ENCODE results near the gene SMCHD1. TPM values are rescaled to one million over a fixed set of nuclear protein-coding genes. Genes with fewer than 3 reads are reported as not detected.
A peak's percentile ranks its signal among the peaks of the same experiment; 100 is the strongest.

Gene SMCHD1
- total and polyA plus RNA-seq, 2 donors (not counting 1 experiment from before 2014, with no cell fraction given) = 54.2 to 380 TPM

DNA sequence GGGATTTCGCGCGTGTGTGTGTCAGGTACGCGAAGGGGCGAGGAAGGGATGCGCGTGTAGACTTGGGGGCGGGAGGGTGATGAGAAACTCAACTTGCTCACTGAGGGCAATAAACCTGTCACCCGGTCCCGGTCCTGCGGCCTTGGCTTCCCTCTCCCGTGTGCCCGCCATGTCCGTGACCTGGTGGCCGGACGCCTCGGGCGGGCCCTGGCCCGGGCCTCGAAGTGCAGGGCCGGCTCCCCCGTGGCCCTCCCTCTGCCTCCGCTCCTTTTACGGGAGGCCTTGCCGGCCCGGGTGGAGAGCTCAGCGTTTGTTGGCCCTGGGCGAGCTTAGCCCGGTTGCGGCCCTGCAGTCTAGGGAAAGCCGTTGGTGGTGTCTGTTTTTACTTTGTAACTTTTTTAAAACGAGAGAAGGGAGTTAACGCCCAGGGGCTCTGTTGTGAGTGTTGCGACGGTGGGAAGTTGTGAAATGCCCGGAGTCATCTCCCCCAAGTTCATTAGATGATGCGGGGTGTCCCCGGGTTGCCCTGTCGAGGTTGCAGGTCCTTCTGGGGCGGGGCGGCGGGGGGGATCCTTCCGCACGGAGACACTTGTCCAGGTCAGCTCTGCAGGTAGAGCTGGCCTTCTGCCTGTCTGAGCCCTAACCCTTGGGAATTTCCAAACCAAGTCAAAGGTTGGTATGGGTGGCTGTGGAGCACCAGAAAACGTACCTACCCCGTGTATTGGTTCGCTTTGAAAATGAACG, 883 bp downstream of the SMCHD1 start:
- intact Hi-C loops (cut with micrococcal nuclease) = loop anchor here (5.0 to 10.0 kb wide), 6 partner anchors 36 to 938 kb away; partner anchors contain the start of genes EMILIN2 and LPIN2

More for the DNA sequence above, 883 bp downstream of the SMCHD1 start:
- H3K27me3 ChIP-seq (replicated peaks in 1 of 4; ENCODE audit: control extremely low read depth in 1 of 4, control insufficient read depth in 3 of 4, insufficient read depth in 4 of 4, low read length in 3 of 4) = no peaks in the 10 kb centered on the region
- H3K27me3 Mint-ChIP-seq = no peaks in the 10 kb centered on the region
- ChIA-PET POLR2A (interaction anchor here (0.6 to 5.0 kb wide), 10 partner anchors 14 to 938 kb away, joined by 3 to 166 read pairs (median 5); partner anchors contain the start of genes METTL4 and NDC80), CTCF (interaction anchor here (0.9 to 5.9 kb wide), 7 partner anchors 12 to 329 kb away, joined by 3 to 88 read pairs (median 4); partner anchors contain the start of genes METTL4 and NDC80)
- peak overlapping the region; percentile 75 for H3K4me2 ChIP-seq (replicated peaks; ENCODE audit: low read depth, low read length, poor library complexity, severe bottlenecking)
- peaks cover 31% of the 10 kb centered on the region for H4K20me1 ChIP-seq (ENCODE audit: control insufficient read depth, insufficient read depth, low read length, poor library complexity, severe bottlenecking)
- TF ChIP-seq, protein P1, sequence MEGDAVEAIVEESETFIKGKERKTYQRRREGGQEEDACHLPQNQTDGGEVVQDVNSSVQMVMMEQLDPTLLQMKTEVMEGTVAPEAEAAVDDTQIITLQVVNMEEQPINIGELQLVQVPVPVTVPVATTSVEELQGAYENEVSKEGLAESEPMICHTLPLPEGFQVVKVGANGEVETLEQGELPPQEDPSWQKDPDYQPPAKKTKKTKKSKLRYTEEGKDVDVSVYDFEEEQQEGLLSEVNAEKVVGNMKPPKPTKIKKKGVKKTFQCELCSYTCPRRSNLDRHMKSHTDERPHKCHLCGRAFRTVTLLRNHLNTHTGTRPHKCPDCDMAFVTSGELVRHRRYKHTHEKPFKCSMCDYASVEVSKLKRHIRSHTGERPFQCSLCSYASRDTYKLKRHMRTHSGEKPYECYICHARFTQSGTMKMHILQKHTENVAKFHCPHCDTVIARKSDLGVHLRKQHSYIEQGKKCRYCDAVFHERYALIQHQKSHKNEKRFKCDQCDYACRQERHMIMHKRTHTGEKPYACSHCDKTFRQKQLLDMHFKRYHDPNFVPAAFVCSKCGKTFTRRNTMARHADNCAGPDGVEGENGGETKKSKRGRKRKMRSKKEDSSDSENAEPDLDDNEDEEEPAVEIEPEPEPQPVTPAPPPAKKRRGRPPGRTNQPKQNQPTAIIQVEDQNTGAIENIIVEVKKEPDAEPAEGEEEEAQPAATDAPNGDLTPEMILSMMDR (IDR thresholded peaks at IDR 0.05) = no peak
- no peak for TF ChIP-seq EZH2 (IDR thresholded peaks at IDR 0.05; ENCODE audit: borderline replicate concordance, insufficient read depth, low read depth, low read length, poor library complexity, severe bottlenecking)
- peak; percentile 2 for ATAC-seq (ENCODE audit: low read depth)
- peaks cover 56% of the 10 kb centered on the region for H3K79me2 ChIP-seq (ENCODE audit: control insufficient read depth, insufficient read depth, low read length)
- H3K4me3 ChIP-seq (ENCODE audit: control extremely low read depth in 1 of 5, extremely low read depth in 1 of 5, insufficient read depth in 1 of 5, low read depth in 2 of 5, low read length in 4 of 5) = peak overlapping the region; percentile 86 to 99 (median 94)
- H3K4me1 Mint-ChIP-seq = peaks cover 41% of the 10 kb centered on the region
- under 1% methylated on average over 49 of the region's 49 CpGs for WGBS (ENCODE audit: insufficient coverage)
- H3K9me3 ChIP-seq (ENCODE audit: control extremely low read depth in 1 of 3, control insufficient read depth in 2 of 3, insufficient read depth in 1 of 3, low read length in 2 of 3) = peaks cover 0 to 4% (median 0%) of the 10 kb centered on the region in 3 donors
- no peaks in the 10 kb centered on the region for H3K9me3 Mint-ChIP-seq (ENCODE audit: insufficient read depth)
- H3K27ac ChIP-seq (ENCODE audit: low read length in 2 of 2) = peak overlapping the region; percentile 94 to 100
- peaks cover 32 to 33% of the 10 kb centered on the region in 2 donors for H3K4me1 ChIP-seq (ENCODE audit: control insufficient read depth in 2 of 2, insufficient read depth in 2 of 2, low read length in 2 of 2)
- peak overlapping the region; percentile 97 for H3K9ac ChIP-seq (ENCODE audit: low read length)
- peaks cover 0 to 11% of the 10 kb centered on the region in 2 experiments for H3K36me3 ChIP-seq (replicated peaks in 1 of 2; ENCODE audit: control extremely low read depth in 1 of 2, control insufficient read depth in 1 of 2, extremely low read depth in 1 of 2, insufficient read depth in 2 of 2, low read length in 1 of 2)
- H2AFZ ChIP-seq (ENCODE audit: insufficient read depth, low read depth, low read length, poor library complexity, severe bottlenecking) = peak overlapping the region; percentile 80
- DNase-seq = peak; percentile 51
- peak overlapping the region; percentile 98 for H3K4me3 Mint-ChIP-seq
- H3K27ac Mint-ChIP-seq = peak overlapping the region; percentile 98
